ENCODE results near the gene LAD1. TPM values are rescaled to one million over a fixed set of nuclear protein-coding genes. Genes with fewer than 3 reads are reported as not detected.

The LAD1 gene
- total and polyA plus RNA-seq, 9 of the 15 experiments (the other 6 are each of a cell fraction or from before 2014, with no cell fraction given) = 0.31 TPM; not detected in 8

DNA sequence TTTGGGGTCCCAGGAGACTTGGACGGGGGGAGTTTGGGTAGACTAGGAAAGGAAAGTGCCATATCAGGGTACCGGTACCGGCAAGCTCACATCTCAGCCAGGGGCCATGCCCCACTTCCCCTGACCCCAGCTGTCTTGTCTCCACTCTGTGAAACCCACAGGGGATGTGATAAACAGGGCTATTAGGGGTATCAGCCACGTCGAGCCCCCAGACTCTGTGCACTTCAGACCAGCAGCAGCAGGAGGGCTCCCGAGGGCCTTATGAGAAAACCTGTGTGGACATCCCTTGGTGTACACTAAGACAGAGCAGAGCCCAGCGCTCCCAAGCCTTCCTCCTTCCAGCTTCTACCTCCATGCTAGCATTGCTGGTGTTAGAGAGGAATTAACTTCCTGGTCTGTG, 68.0 kb downstream of the LAD1 start:
- Histone ChIP-seq H3K27ac (ENCODE audit: extremely low read depth, low read depth, low read length) (no peak overlapping the region), H3K4me3 (no peak overlapping the region), H3K4me1 (replicated peaks in 1 of 2; ENCODE audit: control insufficient read depth in 2 of 2, insufficient read depth in 2 of 2, low read length in 2 of 2) (no peaks in the 10 kb centered on the region), H3K36me3 (ENCODE audit: control insufficient read depth, insufficient read depth, low read length) (no peaks in the 10 kb centered on the region), H4K20me1 (replicated peaks; ENCODE audit: control insufficient read depth, insufficient read depth, low read length) (no peaks in the 10 kb centered on the region; the same call in 1 of the 2 replicates), H3K9me1 (ENCODE audit: control insufficient read depth, insufficient read depth, low read length) (no peaks in the 10 kb centered on the region), H2AFZ (ENCODE audit: low read depth, low read length) (no peak overlapping the region), H3K27me3 (ENCODE audit: control insufficient read depth in 2 of 2, insufficient read depth in 2 of 2, low read length in 2 of 2) (peaks cover 24 to 66% of the 10 kb centered on the region in 2 experiments), H3K4me2 (ENCODE audit: insufficient read depth, low read length) (no peak overlapping the region), H3K9me3 (replicated peaks; ENCODE audit: control insufficient read depth, insufficient read depth, low read depth, low read length) (no peaks in the 10 kb centered on the region), H3K9ac (ENCODE audit: insufficient read depth in 1 of 2, low read depth in 2 of 2, low read length in 2 of 2) (no peak overlapping the region), H3K79me2 (ENCODE audit: control insufficient read depth, insufficient read depth, low read length) (no peaks in the 10 kb centered on the region)
- no peak for DNase-seq (ENCODE audit: extremely low read depth in 1 of 4, low spot score in 3 of 4)
- BruUV-seq (replicated peaks) = no TSS peak
- intact Hi-C loops (cut with micrococcal nuclease) (no loop called here), in situ Hi-C loops (cut with MboI) (no loop called here)
- POLR2A ChIA-PET = interaction anchor here (0.8 to 1.2 kb wide), 2 partner anchors 10 to 18 kb away, joined by 3 read pairs; no protein-coding TSS in a partner anchor
- ATAC-seq = no peak
- CTCF ChIA-PET (ENCODE audit: low intra/inter-chr PET ratio) = no interaction called here
- FAIRE-seq = no peak
- WGBS (ENCODE audit: insufficient coverage, low coverage, missing lambda C conversion rate) = 1% methylated on average over 7 of the region's 7 CpGs
- TF ChIP-seq ZNF75A (CRISPR knock-in tag; IDR thresholded peaks at IDR 0.05) (no peak), SMC3 (conservative IDR thresholded peaks at IDR 0.05; ENCODE audit: insufficient read depth, low read depth, low read length) (no peak), NR4A1 (CRISPR knock-in tag; IDR thresholded peaks at IDR 0.05) (no peak), NR4A1 (tag; IDR thresholded peaks at IDR 0.05) (no peak), ZFP36 (IDR thresholded peaks at IDR 0.05; ENCODE audit: low read depth, low read length, partially characterized antibody) (no peak), SNIP1 (IDR thresholded peaks at IDR 0.05; ENCODE audit: low read depth) (no peak), XRCC3 (IDR thresholded peaks at IDR 0.05) (no peak), RNF2 (IDR thresholded peaks at IDR 0.05) (no peak), ZKSCAN3 (CRISPR knock-in tag; IDR thresholded peaks at IDR 0.05) (no peak), SRSF3 (IDR thresholded peaks at IDR 0.05; ENCODE audit: insufficient read depth, low read length) (no peak)
- TF ChIP-seq, protein P1, sequence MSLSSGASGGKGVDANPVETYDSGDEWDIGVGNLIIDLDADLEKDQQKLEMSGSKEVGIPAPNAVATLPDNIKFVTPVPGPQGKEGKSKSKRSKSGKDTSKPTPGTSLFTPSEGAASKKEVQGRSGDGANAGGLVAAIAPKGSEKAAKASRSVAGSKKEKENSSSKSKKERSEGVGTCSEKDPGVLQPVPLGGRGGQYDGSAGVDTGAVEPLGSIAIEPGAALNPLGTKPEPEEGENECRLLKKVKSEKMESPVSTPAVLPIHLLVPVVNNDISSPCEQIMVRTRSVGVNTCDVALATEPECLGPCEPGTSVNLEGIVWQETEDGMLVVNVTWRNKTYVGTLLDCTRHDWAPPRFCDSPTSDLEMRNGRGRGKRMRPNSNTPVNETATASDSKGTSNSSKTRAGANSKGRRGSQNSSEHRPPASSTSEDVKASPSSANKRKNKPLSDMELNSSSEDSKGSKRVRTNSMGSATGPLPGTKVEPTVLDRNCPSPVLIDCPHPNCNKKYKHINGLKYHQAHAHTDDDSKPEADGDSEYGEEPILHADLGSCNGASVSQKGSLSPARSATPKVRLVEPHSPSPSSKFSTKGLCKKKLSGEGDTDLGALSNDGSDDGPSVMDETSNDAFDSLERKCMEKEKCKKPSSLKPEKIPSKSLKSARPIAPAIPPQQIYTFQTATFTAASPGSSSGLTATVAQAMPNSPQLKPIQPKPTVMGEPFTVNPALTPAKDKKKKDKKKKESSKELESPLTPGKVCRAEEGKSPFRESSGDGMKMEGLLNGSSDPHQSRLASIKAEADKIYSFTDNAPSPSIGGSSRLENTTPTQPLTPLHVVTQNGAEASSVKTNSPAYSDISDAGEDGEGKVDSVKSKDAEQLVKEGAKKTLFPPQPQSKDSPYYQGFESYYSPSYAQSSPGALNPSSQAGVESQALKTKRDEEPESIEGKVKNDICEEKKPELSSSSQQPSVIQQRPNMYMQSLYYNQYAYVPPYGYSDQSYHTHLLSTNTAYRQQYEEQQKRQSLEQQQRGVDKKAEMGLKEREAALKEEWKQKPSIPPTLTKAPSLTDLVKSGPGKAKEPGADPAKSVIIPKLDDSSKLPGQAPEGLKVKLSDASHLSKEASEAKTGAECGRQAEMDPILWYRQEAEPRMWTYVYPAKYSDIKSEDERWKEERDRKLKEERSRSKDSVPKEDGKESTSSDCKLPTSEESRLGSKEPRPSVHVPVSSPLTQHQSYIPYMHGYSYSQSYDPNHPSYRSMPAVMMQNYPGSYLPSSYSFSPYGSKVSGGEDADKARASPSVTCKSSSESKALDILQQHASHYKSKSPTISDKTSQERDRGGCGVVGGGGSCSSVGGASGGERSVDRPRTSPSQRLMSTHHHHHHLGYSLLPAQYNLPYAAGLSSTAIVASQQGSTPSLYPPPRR (CRISPR knock-in tag; IDR thresholded peaks at IDR 0.05; ENCODE audit: borderline replicate concordance) = no peak
- TF ChIP-seq, protein P2, sequence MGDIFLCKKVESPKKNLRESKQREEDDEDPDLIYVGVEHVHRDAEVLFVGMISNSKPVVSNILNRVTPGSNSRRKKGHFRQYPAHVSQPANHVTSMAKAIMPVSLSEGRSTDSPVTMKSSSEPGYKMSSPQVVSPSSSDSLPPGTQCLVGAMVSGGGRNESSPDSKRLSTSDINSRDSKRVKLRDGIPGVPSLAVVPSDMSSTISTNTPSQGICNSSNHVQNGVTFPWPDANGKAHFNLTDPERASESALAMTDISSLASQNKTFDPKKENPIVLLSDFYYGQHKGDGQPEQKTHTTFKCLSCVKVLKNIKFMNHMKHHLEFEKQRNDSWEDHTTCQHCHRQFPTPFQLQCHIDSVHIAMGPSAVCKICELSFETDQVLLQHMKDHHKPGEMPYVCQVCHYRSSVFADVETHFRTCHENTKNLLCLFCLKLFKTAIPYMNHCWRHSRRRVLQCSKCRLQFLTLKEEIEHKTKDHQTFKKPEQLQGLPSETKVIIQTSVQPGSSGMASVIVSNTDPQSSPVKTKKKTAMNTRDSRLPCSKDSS (IDR thresholded peaks at IDR 0.05; ENCODE audit: low read depth, partially characterized antibody) = no peak
- TF ChIP-seq, protein P3, sequence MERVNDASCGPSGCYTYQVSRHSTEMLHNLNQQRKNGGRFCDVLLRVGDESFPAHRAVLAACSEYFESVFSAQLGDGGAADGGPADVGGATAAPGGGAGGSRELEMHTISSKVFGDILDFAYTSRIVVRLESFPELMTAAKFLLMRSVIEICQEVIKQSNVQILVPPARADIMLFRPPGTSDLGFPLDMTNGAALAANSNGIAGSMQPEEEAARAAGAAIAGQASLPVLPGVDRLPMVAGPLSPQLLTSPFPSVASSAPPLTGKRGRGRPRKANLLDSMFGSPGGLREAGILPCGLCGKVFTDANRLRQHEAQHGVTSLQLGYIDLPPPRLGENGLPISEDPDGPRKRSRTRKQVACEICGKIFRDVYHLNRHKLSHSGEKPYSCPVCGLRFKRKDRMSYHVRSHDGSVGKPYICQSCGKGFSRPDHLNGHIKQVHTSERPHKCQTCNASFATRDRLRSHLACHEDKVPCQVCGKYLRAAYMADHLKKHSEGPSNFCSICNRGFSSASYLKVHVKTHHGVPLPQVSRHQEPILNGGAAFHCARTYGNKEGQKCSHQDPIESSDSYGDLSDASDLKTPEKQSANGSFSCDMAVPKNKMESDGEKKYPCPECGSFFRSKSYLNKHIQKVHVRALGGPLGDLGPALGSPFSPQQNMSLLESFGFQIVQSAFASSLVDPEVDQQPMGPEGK (CRISPR knock-in tag; IDR thresholded peaks at IDR 0.05; ENCODE audit: borderline replicate concordance) = no peak
- TF ChIP-seq, protein P4, sequence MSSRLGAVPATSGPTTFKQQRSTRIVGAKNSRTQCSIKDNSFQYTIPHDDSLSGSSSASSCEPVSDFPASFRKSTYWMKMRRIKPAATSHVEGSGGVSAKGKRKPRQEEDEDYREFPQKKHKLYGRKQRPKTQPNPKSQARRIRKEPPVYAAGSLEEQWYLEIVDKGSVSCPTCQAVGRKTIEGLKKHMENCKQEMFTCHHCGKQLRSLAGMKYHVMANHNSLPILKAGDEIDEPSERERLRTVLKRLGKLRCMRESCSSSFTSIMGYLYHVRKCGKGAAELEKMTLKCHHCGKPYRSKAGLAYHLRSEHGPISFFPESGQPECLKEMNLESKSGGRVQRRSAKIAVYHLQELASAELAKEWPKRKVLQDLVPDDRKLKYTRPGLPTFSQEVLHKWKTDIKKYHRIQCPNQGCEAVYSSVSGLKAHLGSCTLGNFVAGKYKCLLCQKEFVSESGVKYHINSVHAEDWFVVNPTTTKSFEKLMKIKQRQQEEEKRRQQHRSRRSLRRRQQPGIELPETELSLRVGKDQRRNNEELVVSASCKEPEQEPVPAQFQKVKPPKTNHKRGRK (tag; IDR thresholded peaks at IDR 0.05) = no peak

All from K562 (cell line).